HEK293 (cell line): ENCODE data around the gene TSNAX.

Experiments
- CTCF ChIA-PET: fragments of 350-600 bp; formaldehyde crosslinking; extraction: SDS; loops from one replicate; lab custom pipeline; 2021; ENCODE audit warnings: antibody characterized with exemption; lab: Yijun Ruan, JAX
- POLR2A ChIA-PET: fragments of 300-600 bp; formaldehyde crosslinking; extraction: SDS; loops from one replicate; lab custom pipeline; 2020; ENCODE audit warnings: antibody characterized with exemption, inconsistent platforms; lab: Yijun Ruan, JAX
- H3K27ac ChIP-seq: fragments of 200-500 bp; sonication (Bioruptor generic); 2 replicates; pipeline ENCODE4 v1.5.1; 2014; ENCODE audit warnings: low read depth, low read length, control low read depth, inconsistent platforms; ENCODE audit errors: extremely low read depth
- H3K36me3 ChIP-seq, 2 experiments: fragments of 200-500 bp in 1 of 2; sonication (Bioruptor generic) in 1 of 2; 1 replicate in 1 of 2; 2 replicates in 1 of 2; pipeline ENCODE4 v1.5.1; 2014 to 2017; ENCODE audit warnings: inconsistent platforms in 2 of 2, low read length in 2 of 2; ENCODE audit not compliant: control insufficient read depth in 2 of 2, insufficient read depth in 1 of 2
- H3K4me1 ChIP-seq: fragments of 200-500 bp; sonication (Bioruptor generic); 2 replicates; pipeline ENCODE4 v1.5.1; 2014; ENCODE audit warnings: mild to moderate bottlenecking, low read length, inconsistent platforms; ENCODE audit not compliant: control insufficient read depth, insufficient read depth
- H3K4me3 ChIP-seq: 2 replicates; pipeline ENCODE4 v1.5.1; 2011; ENCODE audit warnings: low read depth, mild to moderate bottlenecking, control low read depth, low read length, moderate library complexity
- H3K9me3 ChIP-seq: fragments of 200-500 bp; sonication (Bioruptor generic); 2 replicates; pipeline ENCODE4 v1.5.1; 2014; ENCODE audit warnings: low read depth, low read length, inconsistent platforms; ENCODE audit not compliant: control insufficient read depth, insufficient read depth
- KLF16 ChIP-seq: fragments of 450-650 bp; formaldehyde crosslinking; IDR thresholded peaks from 2 replicates; pipeline ENCODE4 v1.5.1; 2017; ENCODE audit warnings: missing biosample characterization, missing genetic modification characterization
- SETDB1 ChIP-seq: IDR thresholded peaks from one replicate; pipeline ENCODE4 v1.6.1; 2017; ENCODE audit warnings: mild to moderate bottlenecking, low read length, moderate library complexity, mixed read lengths; ENCODE audit not compliant: insufficient read length
- ZBTB8A ChIP-seq: fragments of 450-650 bp; formaldehyde crosslinking; IDR thresholded peaks from 2 replicates; pipeline ENCODE4 v1.5.1; 2016; ENCODE audit warnings: missing biosample characterization, missing genetic modification characterization
- ZNF133 ChIP-seq: fragments of 450-650 bp; formaldehyde crosslinking; IDR thresholded peaks from 2 replicates; pipeline ENCODE4 v1.5.1; 2016; ENCODE audit warnings: missing biosample characterization, missing genetic modification characterization
- ZNF157 ChIP-seq: fragments of 450-650 bp; formaldehyde crosslinking; IDR thresholded peaks from 2 replicates; pipeline ENCODE4 v1.5.1; 2016; ENCODE audit warnings: missing biosample characterization, missing genetic modification characterization
- ZNF202 ChIP-seq: fragments of 450-650 bp; formaldehyde crosslinking; IDR thresholded peaks from 2 replicates; pipeline ENCODE4 v1.5.1; 2016; ENCODE audit warnings: missing biosample characterization, missing genetic modification characterization, borderline replicate concordance
- ZNF223 ChIP-seq: fragments of 450-650 bp; formaldehyde crosslinking; IDR thresholded peaks from 2 replicates; pipeline ENCODE4 v1.5.1; 2016; ENCODE audit warnings: missing biosample characterization, missing genetic modification characterization
- ZNF311 ChIP-seq: fragments of 450-650 bp; formaldehyde crosslinking; IDR thresholded peaks from 2 replicates; pipeline ENCODE4 v1.5.1; 2017; ENCODE audit warnings: missing biosample characterization, missing genetic modification characterization, borderline replicate concordance
- ZNF350 ChIP-seq: fragments of 450-650 bp; formaldehyde crosslinking; IDR thresholded peaks from 2 replicates; pipeline ENCODE4 v1.5.0; 2017; ENCODE audit warnings: missing biosample characterization, mild to moderate bottlenecking, missing genetic modification characterization
- ZNF37A ChIP-seq: fragments of 450-650 bp; IDR thresholded peaks from 2 replicates; pipeline ENCODE4 v1.5.1; 2018; ENCODE audit warnings: missing biosample characterization, missing genetic modification characterization
- ZNF394 ChIP-seq: fragments of 450-650 bp; formaldehyde crosslinking; IDR thresholded peaks from 2 replicates; pipeline ENCODE4 v1.5.1; 2016; ENCODE audit warnings: missing biosample characterization, missing genetic modification characterization, mild to moderate bottlenecking, moderate library complexity, borderline replicate concordance
- ZNF514 ChIP-seq: fragments of 450-650 bp; formaldehyde crosslinking; IDR thresholded peaks from 2 replicates; pipeline ENCODE4 v1.5.1; 2016; ENCODE audit warnings: missing biosample characterization, missing genetic modification characterization
- ZNF621 ChIP-seq: fragments of 450-650 bp; formaldehyde crosslinking; IDR thresholded peaks from 2 replicates; pipeline ENCODE4 v1.5.1; 2017; ENCODE audit warnings: missing biosample characterization, missing genetic modification characterization
- ZNF629 ChIP-seq: fragments of 450-650 bp; formaldehyde crosslinking; IDR thresholded peaks from 2 replicates; pipeline ENCODE4 v1.5.1; 2017; ENCODE audit warnings: missing biosample characterization, missing genetic modification characterization
- TF ChIP-seq, protein P1 (sequence below): fragments of 450-650 bp; formaldehyde crosslinking; IDR thresholded peaks from 2 replicates; pipeline ENCODE4 v1.5.1; 2017; ENCODE audit warnings: missing biosample characterization, missing genetic modification characterization
- TF ChIP-seq, protein P2 (sequence below): fragments of 450-650 bp; formaldehyde crosslinking; conservative IDR thresholded peaks from 2 replicates; pipeline ENCODE4 v1.5.1; 2016; ENCODE audit warnings: low read depth, missing biosample characterization, missing genetic modification characterization
- TF ChIP-seq, protein P3 (sequence below): fragments of 450-650 bp; formaldehyde crosslinking; IDR thresholded peaks from 2 replicates; pipeline ENCODE4 v1.5.1; 2016; ENCODE audit warnings: missing biosample characterization, missing genetic modification characterization
- TF ChIP-seq, protein P4 (sequence below): fragments of 450-650 bp; formaldehyde crosslinking; IDR thresholded peaks from 2 replicates; pipeline ENCODE4 v1.5.1; 2016; ENCODE audit warnings: missing biosample characterization, missing genetic modification characterization, borderline replicate concordance
- TF ChIP-seq, protein P5 (sequence below): fragments of 450-650 bp; formaldehyde crosslinking; IDR thresholded peaks from 2 replicates; pipeline ENCODE4 v1.5.1; 2016; ENCODE audit warnings: missing biosample characterization, missing genetic modification characterization

TSNAX gene, protein sequence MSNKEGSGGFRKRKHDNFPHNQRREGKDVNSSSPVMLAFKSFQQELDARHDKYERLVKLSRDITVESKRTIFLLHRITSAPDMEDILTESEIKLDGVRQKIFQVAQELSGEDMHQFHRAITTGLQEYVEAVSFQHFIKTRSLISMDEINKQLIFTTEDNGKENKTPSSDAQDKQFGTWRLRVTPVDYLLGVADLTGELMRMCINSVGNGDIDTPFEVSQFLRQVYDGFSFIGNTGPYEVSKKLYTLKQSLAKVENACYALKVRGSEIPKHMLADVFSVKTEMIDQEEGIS

DNA sequence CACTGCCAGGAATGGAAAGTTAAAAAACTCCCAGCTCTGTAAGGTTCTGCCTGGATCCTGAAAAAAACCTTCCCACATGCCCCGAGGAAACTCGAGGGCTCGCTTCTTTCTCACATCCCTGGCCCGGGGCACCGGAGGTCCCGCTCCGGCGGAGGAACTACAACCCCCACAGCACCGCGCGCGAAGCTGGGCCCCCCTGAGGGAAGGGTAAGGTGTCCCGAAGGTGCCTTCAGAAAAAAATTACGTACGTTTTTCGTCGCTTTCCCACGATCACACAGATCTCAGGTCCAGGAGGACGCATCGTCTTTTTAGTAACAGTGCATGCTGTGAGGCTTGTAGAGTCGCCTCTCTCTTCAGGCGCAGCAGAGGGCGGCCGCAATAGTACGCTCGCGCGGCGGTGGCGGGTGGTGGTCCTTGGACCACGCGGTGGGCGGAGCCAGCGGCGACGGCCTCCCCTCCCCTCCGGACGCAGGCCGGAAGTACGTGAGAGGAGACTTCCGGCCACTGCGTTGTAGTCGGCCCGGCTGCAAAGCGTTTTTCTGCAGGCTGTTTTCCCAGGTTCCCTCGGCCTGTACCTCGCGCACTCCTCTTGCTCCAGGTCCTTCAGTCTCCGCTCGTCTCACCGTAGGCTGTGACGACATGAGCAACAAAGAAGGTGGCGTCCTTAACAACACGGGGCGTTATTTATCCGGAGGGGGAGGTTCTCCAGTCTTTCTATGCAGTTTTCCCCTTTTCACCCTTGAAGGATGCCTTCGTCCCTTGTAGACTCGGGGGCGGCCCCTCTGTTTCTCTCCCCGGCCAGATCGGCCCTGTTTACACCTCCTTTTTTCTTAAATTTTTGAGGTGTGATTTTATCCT is at the start of gene TSNAX:
Gene TSNAX, plus strand, starts transcription at position 498 of the 858 bp plus-strand sequence. Its CDS starts 142 bp downstream, at position 640.
- ChIA-PET POLR2A (interaction anchor here (0.6 to 1.4 kb wide), 3 partner anchors 10 to 136 kb away, joined by 3 to 5 read pairs (median 3); partner anchors contain the start of gene EGLN1), CTCF (interaction anchor here (0.6 to 0.9 kb wide), 2 partner anchors 108 to 651 kb away, joined by 3 read pairs; no protein-coding TSS in a partner anchor)
- H3K9me3 ChIP-seq = no peaks in the 10 kb centered on the region
- H3K27ac ChIP-seq = peak within 1 kb of the TSS; percentile 72
- H3K4me3 ChIP-seq = peak within 1 kb of the TSS; percentile 75
- peaks cover 24 to 25% of the 10 kb centered on the region in 2 experiments for H3K36me3 ChIP-seq
- peaks cover 8% of the 10 kb centered on the region; the same call in 1 of the 2 replicates for H3K4me1 ChIP-seq
- TF ChIP-seq ZNF621 (tag by site-specific recombination) = no peak
- TF ChIP-seq SETDB1 = peak; percentile 28
- no peak for TF ChIP-seq ZNF311 (tag by site-specific recombination)
- TF ChIP-seq ZNF223 (tag by site-specific recombination) = no peak
- TF ChIP-seq, protein P1, sequence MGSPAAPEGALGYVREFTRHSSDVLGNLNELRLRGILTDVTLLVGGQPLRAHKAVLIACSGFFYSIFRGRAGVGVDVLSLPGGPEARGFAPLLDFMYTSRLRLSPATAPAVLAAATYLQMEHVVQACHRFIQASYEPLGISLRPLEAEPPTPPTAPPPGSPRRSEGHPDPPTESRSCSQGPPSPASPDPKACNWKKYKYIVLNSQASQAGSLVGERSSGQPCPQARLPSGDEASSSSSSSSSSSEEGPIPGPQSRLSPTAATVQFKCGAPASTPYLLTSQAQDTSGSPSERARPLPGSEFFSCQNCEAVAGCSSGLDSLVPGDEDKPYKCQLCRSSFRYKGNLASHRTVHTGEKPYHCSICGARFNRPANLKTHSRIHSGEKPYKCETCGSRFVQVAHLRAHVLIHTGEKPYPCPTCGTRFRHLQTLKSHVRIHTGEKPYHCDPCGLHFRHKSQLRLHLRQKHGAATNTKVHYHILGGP (tag by site-specific recombination) = no peak
- TF ChIP-seq ZNF133 = no peak
- peak; percentile 83 for TF ChIP-seq ZNF394 (tag by site-specific recombination)
- TF ChIP-seq, protein P2, sequence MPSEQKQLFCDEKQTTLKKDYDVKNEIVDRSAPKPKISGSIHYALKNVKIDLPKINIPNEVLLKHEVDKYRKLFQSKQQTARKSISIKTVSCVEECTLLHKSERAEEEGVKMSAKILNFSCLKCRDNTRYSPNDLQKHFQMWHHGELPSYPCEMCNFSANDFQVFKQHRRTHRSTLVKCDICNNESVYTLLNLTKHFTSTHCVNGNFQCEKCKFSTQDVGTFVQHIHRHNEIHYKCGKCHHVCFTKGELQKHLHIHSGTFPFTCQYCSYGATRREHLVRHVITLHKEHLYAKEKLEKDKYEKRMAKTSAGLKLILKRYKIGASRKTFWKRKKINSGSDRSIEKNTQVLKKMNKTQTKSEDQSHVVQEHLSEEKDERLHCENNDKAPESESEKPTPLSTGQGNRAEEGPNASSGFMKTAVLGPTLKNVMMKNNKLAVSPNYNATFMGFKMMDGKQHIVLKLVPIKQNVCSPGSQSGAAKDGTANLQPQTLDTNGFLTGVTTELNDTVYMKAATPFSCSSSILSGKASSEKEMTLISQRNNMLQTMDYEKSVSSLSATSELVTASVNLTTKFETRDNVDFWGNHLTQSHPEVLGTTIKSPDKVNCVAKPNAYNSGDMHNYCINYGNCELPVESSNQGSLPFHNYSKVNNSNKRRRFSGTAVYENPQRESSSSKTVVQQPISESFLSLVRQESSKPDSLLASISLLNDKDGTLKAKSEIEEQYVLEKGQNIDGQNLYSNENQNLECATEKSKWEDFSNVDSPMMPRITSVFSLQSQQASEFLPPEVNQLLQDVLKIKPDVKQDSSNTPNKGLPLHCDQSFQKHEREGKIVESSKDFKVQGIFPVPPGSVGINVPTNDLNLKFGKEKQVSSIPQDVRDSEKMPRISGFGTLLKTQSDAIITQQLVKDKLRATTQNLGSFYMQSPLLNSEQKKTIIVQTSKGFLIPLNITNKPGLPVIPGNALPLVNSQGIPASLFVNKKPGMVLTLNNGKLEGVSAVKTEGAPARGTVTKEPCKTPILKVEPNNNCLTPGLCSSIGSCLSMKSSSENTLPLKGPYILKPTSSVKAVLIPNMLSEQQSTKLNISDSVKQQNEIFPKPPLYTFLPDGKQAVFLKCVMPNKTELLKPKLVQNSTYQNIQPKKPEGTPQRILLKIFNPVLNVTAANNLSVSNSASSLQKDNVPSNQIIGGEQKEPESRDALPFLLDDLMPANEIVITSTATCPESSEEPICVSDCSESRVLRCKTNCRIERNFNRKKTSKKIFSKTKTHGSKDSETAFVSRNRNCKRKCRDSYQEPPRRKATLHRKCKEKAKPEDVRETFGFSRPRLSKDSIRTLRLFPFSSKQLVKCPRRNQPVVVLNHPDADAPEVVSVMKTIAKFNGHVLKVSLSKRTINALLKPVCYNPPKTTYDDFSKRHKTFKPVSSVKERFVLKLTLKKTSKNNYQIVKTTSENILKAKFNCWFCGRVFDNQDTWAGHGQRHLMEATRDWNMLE (tag by site-specific recombination) = peak; percentile 93
- TF ChIP-seq, protein P3, sequence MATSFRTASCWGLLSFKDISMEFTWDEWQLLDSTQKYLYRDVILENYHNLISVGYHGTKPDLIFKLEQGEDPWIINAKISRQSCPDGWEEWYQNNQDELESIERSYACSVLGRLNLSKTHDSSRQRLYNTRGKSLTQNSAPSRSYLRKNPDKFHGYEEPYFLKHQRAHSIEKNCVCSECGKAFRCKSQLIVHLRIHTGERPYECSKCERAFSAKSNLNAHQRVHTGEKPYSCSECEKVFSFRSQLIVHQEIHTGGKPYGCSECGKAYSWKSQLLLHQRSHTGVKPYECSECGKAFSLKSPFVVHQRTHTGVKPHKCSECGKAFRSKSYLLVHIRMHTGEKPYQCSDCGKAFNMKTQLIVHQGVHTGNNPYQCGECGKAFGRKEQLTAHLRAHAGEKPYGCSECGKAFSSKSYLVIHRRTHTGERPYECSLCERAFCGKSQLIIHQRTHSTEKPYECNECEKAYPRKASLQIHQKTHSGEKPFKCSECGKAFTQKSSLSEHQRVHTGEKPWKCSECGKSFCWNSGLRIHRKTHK (tag by site-specific recombination) = no peak
- TF ChIP-seq ZNF202 (tag by site-specific recombination) = no peak
- TF ChIP-seq KLF16 (tag by site-specific recombination) = peak; percentile 74
- TF ChIP-seq ZBTB8A (tag by site-specific recombination) = peak; percentile 85
- TF ChIP-seq ZNF157 (tag by site-specific recombination) = no peak
- TF ChIP-seq, protein P4, sequence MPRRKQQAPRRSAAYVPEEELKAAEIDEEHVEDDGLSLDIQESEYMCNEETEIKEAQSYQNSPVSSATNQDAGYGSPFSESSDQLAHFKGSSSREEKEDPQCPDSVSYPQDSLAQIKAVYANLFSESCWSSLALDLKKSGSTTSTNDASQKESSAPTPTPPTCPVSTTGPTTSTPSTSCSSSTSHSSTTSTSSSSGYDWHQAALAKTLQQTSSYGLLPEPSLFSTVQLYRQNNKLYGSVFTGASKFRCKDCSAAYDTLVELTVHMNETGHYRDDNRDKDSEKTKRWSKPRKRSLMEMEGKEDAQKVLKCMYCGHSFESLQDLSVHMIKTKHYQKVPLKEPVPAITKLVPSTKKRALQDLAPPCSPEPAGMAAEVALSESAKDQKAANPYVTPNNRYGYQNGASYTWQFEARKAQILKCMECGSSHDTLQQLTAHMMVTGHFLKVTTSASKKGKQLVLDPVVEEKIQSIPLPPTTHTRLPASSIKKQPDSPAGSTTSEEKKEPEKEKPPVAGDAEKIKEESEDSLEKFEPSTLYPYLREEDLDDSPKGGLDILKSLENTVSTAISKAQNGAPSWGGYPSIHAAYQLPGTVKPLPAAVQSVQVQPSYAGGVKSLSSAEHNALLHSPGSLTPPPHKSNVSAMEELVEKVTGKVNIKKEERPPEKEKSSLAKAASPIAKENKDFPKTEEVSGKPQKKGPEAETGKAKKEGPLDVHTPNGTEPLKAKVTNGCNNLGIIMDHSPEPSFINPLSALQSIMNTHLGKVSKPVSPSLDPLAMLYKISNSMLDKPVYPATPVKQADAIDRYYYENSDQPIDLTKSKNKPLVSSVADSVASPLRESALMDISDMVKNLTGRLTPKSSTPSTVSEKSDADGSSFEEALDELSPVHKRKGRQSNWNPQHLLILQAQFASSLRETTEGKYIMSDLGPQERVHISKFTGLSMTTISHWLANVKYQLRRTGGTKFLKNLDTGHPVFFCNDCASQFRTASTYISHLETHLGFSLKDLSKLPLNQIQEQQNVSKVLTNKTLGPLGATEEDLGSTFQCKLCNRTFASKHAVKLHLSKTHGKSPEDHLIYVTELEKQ (tag by site-specific recombination) = no peak
- TF ChIP-seq ZNF514 (tag by site-specific recombination) = no peak
- TF ChIP-seq, protein P5, sequence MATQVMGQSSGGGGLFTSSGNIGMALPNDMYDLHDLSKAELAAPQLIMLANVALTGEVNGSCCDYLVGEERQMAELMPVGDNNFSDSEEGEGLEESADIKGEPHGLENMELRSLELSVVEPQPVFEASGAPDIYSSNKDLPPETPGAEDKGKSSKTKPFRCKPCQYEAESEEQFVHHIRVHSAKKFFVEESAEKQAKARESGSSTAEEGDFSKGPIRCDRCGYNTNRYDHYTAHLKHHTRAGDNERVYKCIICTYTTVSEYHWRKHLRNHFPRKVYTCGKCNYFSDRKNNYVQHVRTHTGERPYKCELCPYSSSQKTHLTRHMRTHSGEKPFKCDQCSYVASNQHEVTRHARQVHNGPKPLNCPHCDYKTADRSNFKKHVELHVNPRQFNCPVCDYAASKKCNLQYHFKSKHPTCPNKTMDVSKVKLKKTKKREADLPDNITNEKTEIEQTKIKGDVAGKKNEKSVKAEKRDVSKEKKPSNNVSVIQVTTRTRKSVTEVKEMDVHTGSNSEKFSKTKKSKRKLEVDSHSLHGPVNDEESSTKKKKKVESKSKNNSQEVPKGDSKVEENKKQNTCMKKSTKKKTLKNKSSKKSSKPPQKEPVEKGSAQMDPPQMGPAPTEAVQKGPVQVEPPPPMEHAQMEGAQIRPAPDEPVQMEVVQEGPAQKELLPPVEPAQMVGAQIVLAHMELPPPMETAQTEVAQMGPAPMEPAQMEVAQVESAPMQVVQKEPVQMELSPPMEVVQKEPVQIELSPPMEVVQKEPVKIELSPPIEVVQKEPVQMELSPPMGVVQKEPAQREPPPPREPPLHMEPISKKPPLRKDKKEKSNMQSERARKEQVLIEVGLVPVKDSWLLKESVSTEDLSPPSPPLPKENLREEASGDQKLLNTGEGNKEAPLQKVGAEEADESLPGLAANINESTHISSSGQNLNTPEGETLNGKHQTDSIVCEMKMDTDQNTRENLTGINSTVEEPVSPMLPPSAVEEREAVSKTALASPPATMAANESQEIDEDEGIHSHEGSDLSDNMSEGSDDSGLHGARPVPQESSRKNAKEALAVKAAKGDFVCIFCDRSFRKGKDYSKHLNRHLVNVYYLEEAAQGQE = peak; percentile 28
- TF ChIP-seq ZNF350 (tag by site-specific recombination) = no peak
- 0 out of 2 replicates have a peak, but pooled peaks have one; percentile 19 for TF ChIP-seq ZNF37A (tag by site-specific recombination)
- peak; percentile 98 for TF ChIP-seq ZNF629 (tag by site-specific recombination)
